B cell (primary cell): ENCODE data around the gene STAT1.

Experiments used
- EZH2 ChIP-seq: IDR thresholded peaks from 2 replicates; pipeline ENCODE4 v1.6.1; 2012; ENCODE audit warnings: borderline replicate concordance, low read depth, mild to moderate bottlenecking, moderate library complexity, low read length; ENCODE audit not compliant: insufficient read depth, poor library complexity, severe bottlenecking
- TF ChIP-seq, protein P1 (sequence below): fragments of 200-600 bp; IDR thresholded peaks from one replicate; pipeline ENCODE4 v1.8.0; 2022; ENCODE audit warnings: antibody characterized with exemption, mild to moderate bottlenecking

GRCh38 chr2:190940454-190940853, 73.5 kb downstream of the STAT1 start:
- TF ChIP-seq, protein P1, sequence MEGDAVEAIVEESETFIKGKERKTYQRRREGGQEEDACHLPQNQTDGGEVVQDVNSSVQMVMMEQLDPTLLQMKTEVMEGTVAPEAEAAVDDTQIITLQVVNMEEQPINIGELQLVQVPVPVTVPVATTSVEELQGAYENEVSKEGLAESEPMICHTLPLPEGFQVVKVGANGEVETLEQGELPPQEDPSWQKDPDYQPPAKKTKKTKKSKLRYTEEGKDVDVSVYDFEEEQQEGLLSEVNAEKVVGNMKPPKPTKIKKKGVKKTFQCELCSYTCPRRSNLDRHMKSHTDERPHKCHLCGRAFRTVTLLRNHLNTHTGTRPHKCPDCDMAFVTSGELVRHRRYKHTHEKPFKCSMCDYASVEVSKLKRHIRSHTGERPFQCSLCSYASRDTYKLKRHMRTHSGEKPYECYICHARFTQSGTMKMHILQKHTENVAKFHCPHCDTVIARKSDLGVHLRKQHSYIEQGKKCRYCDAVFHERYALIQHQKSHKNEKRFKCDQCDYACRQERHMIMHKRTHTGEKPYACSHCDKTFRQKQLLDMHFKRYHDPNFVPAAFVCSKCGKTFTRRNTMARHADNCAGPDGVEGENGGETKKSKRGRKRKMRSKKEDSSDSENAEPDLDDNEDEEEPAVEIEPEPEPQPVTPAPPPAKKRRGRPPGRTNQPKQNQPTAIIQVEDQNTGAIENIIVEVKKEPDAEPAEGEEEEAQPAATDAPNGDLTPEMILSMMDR: no peak
- no peak for TF ChIP-seq EZH2
